ENCODE measurements around the gene DMBT1.

The DMBT1 gene

GRCh38 chr10:122665329-122665860 lies 104.8 kb downstream of the DMBT1 start:
- no peak for TF ChIP-seq CTCF (IDR thresholded peaks at IDR 0.05; ENCODE audit: borderline replicate concordance, insufficient read depth, low read depth, low read length)
- no peak overlapping the region for H3K4me3 ChIP-seq (ENCODE audit: low read depth, low read length)

GRCh38 chr10:122665946-122666345 lies 105.4 kb downstream of the DMBT1 start:
- no peak for TF ChIP-seq CTCF (IDR thresholded peaks at IDR 0.05; ENCODE audit: borderline replicate concordance, insufficient read depth, low read depth, low read length)
- no peak overlapping the region for H3K4me3 ChIP-seq (ENCODE audit: low read depth, low read length)

- no peak for TF ChIP-seq CTCF (IDR thresholded peaks at IDR 0.05; ENCODE audit: borderline replicate concordance, insufficient read depth, low read depth, low read length)
- H3K4me3 ChIP-seq (ENCODE audit: low read depth, low read length) = no peak overlapping the region
These were observed 108.5 kb downstream of the DMBT1 start for GRCh38 chr10:122669045-122669444.

- TF ChIP-seq CTCF (IDR thresholded peaks at IDR 0.05; ENCODE audit: borderline replicate concordance, insufficient read depth, low read depth, low read length) = no peak
- no peak overlapping the region for H3K4me3 ChIP-seq (ENCODE audit: low read depth, low read length)
These were observed 109.3 kb downstream of the DMBT1 start for GRCh38 chr10:122669842-122670241.

GRCh38 chr10:122671355-122671754 lies 110.8 kb downstream of the DMBT1 start:
- no peak for TF ChIP-seq CTCF (IDR thresholded peaks at IDR 0.05; ENCODE audit: borderline replicate concordance, insufficient read depth, low read depth, low read length)
- H3K4me3 ChIP-seq (ENCODE audit: low read depth, low read length) = no peak overlapping the region

- TF ChIP-seq CTCF (IDR thresholded peaks at IDR 0.05; ENCODE audit: borderline replicate concordance, insufficient read depth, low read depth, low read length) = no peak
- no peak overlapping the region for H3K4me3 ChIP-seq (ENCODE audit: low read depth, low read length)
These were observed 112.1 kb downstream of the DMBT1 start for GRCh38 chr10:122672655-122673054.

GRCh38 chr10:122673269-122673668 lies 112.7 kb downstream of the DMBT1 start:
- no peak overlapping the region for H3K4me3 ChIP-seq (ENCODE audit: low read depth, low read length)
- TF ChIP-seq CTCF (IDR thresholded peaks at IDR 0.05; ENCODE audit: borderline replicate concordance, insufficient read depth, low read depth, low read length) = no peak
